HG02759 (cell line): ENCODE results near the gene ZNF385B.

ENCODE experiments used
- ATAC-seq: cut with Tn5 transposase; IDR thresholded peaks from one replicate; pipeline ENCODE4 v1.9.1; 2021; ENCODE audit warnings: mild to moderate bottlenecking, moderate library complexity; ENCODE audit not compliant: unreplicated experiment

The ZNF385B gene

GRCh38 chr2:179751163-179751809 is 110.1 kb downstream of the ZNF385B start:
- no peak for ATAC-seq

DNA sequence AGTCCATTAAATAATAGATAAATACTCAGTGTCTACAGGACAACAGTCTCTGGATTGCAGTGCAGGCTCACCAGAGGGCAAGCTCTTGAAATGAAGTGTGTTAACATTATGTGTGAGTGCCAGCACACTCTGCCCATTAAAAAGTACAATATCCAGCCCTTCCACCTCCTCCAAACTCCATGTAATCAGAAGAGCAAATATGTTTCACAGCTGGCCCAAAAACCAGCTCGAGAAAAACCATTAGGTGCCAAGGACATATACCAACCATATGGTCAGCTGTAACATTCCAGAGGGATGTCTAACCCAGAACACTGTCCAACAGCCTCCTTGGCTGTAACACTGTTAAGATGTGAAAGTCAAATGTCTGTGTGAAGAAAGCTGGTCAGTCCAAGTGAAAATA is 112.2 kb downstream of the ZNF385B start:
- ATAC-seq = no peak

- no peak for ATAC-seq
Observed at GRCh38 chr2:179746981-179747380, 114.4 kb downstream of the ZNF385B start.

DNA sequence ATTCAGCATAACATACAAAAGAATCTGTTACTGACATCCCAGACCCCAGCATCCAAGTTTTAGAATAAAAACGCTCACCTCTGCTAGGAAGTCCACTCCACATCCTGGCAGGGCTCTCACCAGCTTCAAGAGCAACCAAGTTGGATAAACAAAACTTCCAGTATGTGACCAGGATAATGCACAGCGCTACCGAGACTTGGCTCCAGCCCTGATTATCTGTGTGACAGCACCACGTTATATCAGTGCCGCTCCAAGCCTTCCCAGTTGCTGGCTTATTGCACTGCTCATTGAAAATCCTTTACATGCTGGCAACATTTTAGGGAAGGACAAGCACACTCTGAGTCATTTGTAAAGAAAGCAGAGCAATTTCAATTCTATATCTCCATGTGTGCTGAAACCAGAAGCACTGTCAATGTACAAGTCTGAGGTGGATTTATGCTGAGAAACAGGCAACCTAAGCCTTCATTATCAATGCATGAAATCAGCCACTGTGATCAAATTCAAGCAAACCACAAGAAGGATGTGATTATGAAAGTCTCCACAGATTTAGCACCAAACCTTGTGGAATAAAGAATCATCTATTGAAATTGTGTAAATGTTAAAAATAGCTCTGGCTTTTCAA is 115.7 kb downstream of the ZNF385B start:
- ATAC-seq = no peak

DNA sequence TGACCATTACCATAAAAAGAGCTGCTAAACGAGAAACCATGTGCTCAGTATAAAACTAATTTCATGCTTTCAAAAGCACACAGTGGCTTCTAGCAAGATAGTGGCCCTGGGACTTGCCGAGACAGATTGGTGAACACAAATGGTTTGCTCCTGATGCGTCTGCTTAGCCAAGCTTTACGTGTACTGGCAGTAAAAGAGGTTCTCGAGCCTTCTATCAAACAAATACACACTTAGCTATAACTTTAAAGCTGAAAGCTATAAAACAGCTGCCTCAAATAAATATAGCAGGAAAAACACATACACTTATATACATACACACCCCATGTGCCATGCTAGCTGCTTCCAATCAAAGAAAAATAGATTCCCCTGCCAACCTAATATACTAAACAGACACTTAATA is 117.0 kb downstream of the ZNF385B start:
- no peak for ATAC-seq

- no peak for ATAC-seq
Observed at GRCh38 chr2:179741317-179741716, 120.1 kb downstream of the ZNF385B start.

DNA sequence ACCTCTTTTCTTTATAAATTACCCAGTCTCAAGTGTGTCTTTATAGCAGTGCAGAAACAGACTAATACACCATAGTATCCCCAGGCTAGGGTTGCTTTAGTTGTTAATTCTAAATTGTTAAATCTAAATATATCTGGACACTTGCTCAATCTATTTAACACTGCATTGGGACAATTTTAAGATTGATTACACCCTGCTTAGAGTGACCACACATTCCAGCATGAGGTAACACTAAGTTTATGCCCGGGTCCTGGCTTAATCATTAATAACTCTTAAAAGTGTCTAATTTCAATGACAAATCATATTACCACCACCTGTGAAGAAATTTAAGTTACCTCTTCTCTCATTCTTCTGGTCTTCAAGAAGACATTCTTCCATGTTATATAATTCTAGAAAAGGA is 131.4 kb downstream of the ZNF385B start:
- ATAC-seq = no peak

GRCh38 chr2:179726461-179727180 is 134.8 kb downstream of the ZNF385B start:
- ATAC-seq = no peak

DNA sequence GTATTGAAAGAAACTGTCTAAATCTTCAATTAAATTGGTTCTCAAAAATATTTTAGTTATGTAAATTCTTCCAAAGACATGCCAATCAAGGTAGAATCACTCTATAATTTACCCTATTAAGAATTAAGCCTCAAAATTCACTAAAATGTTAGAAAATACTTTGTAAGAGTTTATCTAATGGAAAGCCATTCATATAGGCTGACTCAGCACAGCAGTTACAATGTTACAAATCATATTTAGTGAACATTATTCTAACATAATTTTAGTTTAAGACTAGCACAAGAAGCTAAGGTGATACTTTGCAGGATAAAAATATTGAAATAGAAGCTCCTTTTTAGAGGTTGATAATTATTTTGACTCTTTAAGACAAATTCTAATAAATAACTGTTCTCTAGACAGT is 137.0 kb downstream of the ZNF385B start:
- ATAC-seq = no peak

DNA sequence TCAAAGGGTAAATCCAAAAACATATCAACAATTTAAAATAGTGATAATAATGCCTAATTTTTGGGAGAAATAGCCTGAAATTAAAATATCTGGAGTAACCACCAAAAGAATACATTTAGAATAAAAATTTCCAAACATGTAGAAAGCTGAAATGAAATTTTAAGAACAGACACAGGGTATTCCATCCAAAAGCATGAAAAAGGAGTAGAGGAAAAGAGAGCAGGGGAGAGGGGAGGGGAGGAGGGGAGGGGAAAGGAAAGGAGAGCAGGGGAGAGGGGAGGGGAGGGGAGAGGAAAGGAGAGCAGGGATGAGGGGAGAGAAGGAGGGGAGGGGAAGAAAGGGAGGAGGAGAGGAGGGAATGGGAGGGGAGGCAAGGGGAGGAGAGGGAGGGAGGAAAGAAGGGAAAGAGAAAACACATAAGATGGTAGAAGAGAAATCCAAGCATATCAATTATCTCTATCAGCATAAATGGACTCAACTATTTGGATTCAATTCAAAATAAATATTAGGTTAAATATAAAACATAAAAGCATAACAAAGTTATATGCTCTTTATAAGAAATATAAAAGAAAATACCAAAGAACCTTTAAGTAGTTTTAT is 141.1 kb downstream of the ZNF385B start:
- no peak for ATAC-seq

DNA sequence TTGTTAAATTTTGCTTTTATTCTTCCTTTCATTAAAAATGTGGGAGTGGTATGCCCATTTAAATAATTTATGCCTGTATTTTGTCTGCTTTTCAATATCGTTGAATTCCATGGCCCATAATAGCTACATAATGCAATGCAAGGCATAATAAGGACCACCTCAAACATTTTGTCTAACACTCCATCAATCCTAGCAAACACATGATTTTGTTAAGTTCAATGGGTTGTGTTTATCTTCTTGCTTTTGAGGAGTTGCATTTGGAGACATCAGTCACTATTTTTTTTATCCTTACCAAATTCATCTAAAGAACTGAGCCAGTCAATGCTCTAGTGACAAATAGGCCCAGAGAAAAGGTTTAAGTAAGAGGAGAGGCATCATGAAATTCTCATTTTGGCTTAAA is 145.5 kb downstream of the ZNF385B start:
- ATAC-seq = no peak

GRCh38 chr2:179715196-179715595 is 146.2 kb downstream of the ZNF385B start:
- no peak for ATAC-seq

GRCh38 chr2:179712825-179713224 is 148.6 kb downstream of the ZNF385B start:
- no peak for ATAC-seq

- no peak for ATAC-seq
Observed at GRCh38 chr2:179711375-179711774, 150.0 kb downstream of the ZNF385B start.

DNA sequence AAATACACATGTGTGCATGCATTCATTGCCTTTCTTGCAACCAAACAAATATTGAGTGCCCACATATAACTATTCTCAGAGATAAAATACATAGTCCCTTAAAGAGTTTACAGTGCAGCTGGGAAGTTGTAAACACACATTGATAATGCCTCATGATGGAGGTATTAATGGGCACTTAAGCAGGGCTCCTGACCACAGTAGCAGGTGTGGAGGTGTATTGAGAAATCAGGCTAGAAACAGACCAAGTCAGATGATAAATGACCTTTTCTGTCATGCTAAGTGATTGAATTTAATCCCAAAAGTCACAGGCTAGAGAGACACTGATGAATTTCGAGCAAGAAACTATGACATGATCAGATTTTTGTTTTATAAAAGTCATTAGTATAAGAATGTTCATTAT is 157.7 kb downstream of the ZNF385B start:
- no peak for ATAC-seq

DNA sequence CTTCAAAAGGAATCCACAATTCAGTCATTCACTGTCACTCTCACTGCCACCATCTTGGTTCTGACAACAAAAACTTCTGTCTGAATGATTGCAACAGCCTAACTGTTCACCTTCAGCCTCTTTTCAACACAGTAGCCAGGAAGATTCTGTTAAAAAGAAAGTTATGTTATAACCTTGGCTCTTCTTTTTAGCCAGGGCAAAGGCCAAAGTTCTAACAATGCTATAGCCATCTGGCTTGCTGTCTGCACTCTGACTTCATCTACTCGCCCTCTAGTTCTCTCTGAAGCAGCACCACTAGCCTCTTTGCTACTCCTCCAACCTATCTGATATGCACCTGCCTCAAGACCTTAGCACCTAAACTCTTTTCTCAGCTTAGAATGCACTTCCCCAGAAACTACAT is 158.5 kb downstream of the ZNF385B start:
- ATAC-seq = no peak

DNA sequence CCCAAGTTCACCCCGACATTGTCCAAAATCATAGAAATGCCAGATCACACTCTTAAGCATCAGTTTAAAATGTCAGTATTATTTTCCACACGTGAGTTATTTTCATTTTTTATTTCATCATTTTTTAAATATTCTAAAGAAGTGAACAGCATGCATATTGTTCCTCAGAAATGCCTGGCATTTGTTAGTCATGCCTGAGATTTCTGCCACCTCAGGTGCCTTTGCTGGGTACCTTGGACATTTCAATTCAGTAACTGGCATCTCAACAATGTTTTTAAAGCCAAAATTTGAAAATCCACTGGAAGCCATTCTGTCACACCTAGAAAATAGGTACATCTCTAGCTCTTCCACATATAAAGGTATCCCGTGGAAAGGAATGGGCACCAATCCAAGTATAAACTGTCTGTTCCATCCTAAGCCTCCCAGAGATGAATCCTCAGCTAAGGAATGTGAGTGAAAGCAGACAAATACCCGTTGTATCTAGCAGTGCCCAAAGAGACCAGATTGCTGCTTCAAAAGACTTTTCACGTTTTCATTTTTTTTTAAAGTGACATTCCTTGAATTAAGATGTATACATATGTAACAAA is 159.8 kb downstream of the ZNF385B start:
- no peak for ATAC-seq

DNA sequence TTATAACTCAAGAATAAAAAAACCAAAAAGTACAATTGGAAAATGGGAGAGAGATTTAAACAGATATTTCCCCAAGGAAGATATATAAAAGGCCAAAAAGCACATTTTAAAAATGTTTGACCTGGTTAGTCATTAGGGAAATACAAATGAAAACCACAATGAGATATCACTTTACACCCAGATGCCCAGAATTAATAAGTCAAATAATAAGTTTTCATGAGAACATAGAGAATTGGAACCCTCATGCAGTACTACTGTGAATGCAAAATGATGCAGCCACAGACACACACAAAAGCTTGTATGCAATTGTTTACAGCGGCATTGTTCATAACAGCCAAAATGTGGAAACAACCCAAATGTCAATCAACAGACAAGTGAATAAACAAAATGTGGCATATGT is 165.9 kb downstream of the ZNF385B start:
- ATAC-seq = no peak

DNA sequence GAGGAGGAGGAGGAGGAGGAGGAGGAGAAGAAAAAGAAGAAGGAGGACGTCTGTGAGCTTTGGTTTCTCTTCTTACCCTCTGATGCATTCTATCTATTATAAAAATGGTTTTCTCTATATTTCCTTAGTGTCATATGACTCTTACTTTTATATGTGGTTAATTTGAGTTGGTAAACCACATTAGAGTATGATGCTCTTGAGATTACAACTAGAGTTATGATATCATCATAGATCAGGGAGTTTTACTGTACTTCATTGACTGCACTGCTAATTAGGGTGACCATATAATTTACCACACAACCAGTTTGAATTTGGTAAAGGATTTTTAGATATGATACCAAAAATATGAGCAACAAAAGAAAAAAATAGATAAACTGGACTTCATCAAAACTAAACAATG is 166.4 kb downstream of the ZNF385B start:
- ATAC-seq = no peak

- no peak for ATAC-seq
Observed at GRCh38 chr2:179692610-179693009, 168.8 kb downstream of the ZNF385B start.

DNA sequence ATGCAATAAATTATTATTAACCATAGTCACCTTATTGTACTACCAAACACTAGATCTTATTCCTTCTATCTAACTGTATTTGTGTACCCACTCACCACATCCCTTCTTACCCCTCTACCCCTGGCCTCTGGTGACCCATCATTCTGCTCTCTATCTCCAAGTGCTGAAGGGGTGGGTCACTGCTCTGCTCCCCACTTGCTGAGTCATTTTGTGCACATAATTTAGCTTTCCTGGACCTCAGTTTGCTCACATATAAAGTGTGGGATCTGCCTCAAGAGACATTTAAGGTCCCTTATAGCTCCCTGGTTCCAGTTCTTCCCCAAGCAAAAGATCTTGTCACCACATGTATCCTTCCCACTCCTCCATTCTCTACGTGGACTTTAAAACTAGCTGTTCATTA is 169.4 kb downstream of the ZNF385B start:
- no peak for ATAC-seq

GRCh38 chr2:179691235-179691634 is 170.2 kb downstream of the ZNF385B start:
- ATAC-seq = no peak
